ENCODE results near the gene TM6SF1.
"Not testable (repeated sequence)": the region's sequence is repeated elsewhere in the genome, so short reads cannot be mapped to it uniquely, and the experiment has no call there.

Gene TM6SF1

GRCh38 chr15:83085461-83085860, 22.0 kb upstream of the TM6SF1 start:
- H2AK5ac ChIP-seq (ENCODE audit: low read length); H3K9me3 ChIP-seq (ENCODE audit: insufficient read depth, low read depth, low read length); H3K27me3 ChIP-seq (ENCODE audit: insufficient read depth, low read length); H3K79me2 ChIP-seq (ENCODE audit: control insufficient read depth, insufficient read depth, low read length, poor library complexity); H3K4me2 ChIP-seq (ENCODE audit: low read length); H3K4ac ChIP-seq (ENCODE audit: low read depth, low read length); H4K8ac ChIP-seq (ENCODE audit: low read depth, low read length); H2BK12ac ChIP-seq (ENCODE audit: low read length); H2AFZ ChIP-seq (ENCODE audit: insufficient read depth, low read length, poor library complexity); DNase-seq; H2BK5ac ChIP-seq (ENCODE audit: low read depth, low read length, poor library complexity); H3K18ac ChIP-seq (ENCODE audit: low read length); H4K91ac ChIP-seq (ENCODE audit: low read depth, low read length); H3K79me1 ChIP-seq (ENCODE audit: low read length); H3K4me3 ChIP-seq (ENCODE audit: low read depth, low read length); H3K36me3 ChIP-seq (ENCODE audit: control insufficient read depth in 1 of 2, insufficient read depth in 2 of 2, low read length in 2 of 2); H3K23ac ChIP-seq (ENCODE audit: low read length); H4K12ac ChIP-seq (ENCODE audit: low read depth, low read length); H3K4me1 ChIP-seq (ENCODE audit: control insufficient read depth in 1 of 2, insufficient read depth in 2 of 2, low read length in 2 of 2); H3K14ac ChIP-seq (ENCODE audit: low read length); H3K9ac ChIP-seq (ENCODE audit: low read length); H3K27ac ChIP-seq (ENCODE audit: low read depth, low read length); H2BK120ac ChIP-seq (ENCODE audit: insufficient read depth, low read length, poor library complexity): not testable (repeated sequence)
- WGBS (ENCODE audit: extremely low coverage, insufficient coverage, insufficient read length): no CpG with 5 or more reads among the region's 3 CpGs

GRCh38 chr15:83085864-83086552, 21.4 kb upstream of the TM6SF1 start:
- H4K12ac ChIP-seq (ENCODE audit: low read depth, low read length); DNase-seq; H2AFZ ChIP-seq (ENCODE audit: insufficient read depth, low read length, poor library complexity); H3K23ac ChIP-seq (ENCODE audit: low read length); H3K14ac ChIP-seq (ENCODE audit: low read length); H3K9ac ChIP-seq (ENCODE audit: low read length); H3K27ac ChIP-seq (ENCODE audit: low read depth, low read length); H3K9me3 ChIP-seq (ENCODE audit: insufficient read depth, low read depth, low read length); H3K4me2 ChIP-seq (ENCODE audit: low read length); H4K91ac ChIP-seq (ENCODE audit: low read depth, low read length); H3K4me1 ChIP-seq (ENCODE audit: control insufficient read depth in 1 of 2, insufficient read depth in 2 of 2, low read length in 2 of 2); H3K4me3 ChIP-seq (ENCODE audit: low read depth, low read length); H3K36me3 ChIP-seq (ENCODE audit: control insufficient read depth in 1 of 2, insufficient read depth in 2 of 2, low read length in 2 of 2); H2AK5ac ChIP-seq (ENCODE audit: low read length); H3K4ac ChIP-seq (ENCODE audit: low read depth, low read length); H2BK120ac ChIP-seq (ENCODE audit: insufficient read depth, low read length, poor library complexity); H2BK5ac ChIP-seq (ENCODE audit: low read depth, low read length, poor library complexity); H3K79me2 ChIP-seq (ENCODE audit: control insufficient read depth, insufficient read depth, low read length, poor library complexity); H3K27me3 ChIP-seq (ENCODE audit: insufficient read depth, low read length); H3K18ac ChIP-seq (ENCODE audit: low read length); H3K79me1 ChIP-seq (ENCODE audit: low read length); H4K8ac ChIP-seq (ENCODE audit: low read depth, low read length); H2BK12ac ChIP-seq (ENCODE audit: low read length): not testable (repeated sequence)
- no CpG with 5 or more reads among the region's 8 CpGs for WGBS (ENCODE audit: extremely low coverage, insufficient coverage, insufficient read length)

GRCh38 chr15:83087576-83087975, 19.9 kb upstream of the TM6SF1 start:
- no peaks in the 10 kb centered on the region for H3K27me3 ChIP-seq (ENCODE audit: insufficient read depth, low read length)
- H3K14ac ChIP-seq (ENCODE audit: low read length): no peak overlapping the region
- peaks cover 4 to 6% of the 10 kb centered on the region in 2 experiments for H3K4me1 ChIP-seq (ENCODE audit: control insufficient read depth in 1 of 2, insufficient read depth in 2 of 2, low read length in 2 of 2)
- H3K23ac ChIP-seq (ENCODE audit: low read length): no peak overlapping the region
- no peak overlapping the region for H3K4ac ChIP-seq (ENCODE audit: low read depth, low read length)
- no peak overlapping the region for H3K9ac ChIP-seq (ENCODE audit: low read length)
- no CpG with 5 or more reads among the region's 2 CpGs for WGBS (ENCODE audit: extremely low coverage, insufficient coverage, insufficient read length)
- no peak overlapping the region for H4K12ac ChIP-seq (ENCODE audit: low read depth, low read length)
- H2BK12ac ChIP-seq (ENCODE audit: low read length): no peak overlapping the region
- no peaks in the 10 kb centered on the region for H3K36me3 ChIP-seq (ENCODE audit: control insufficient read depth in 1 of 2, insufficient read depth in 2 of 2, low read length in 2 of 2)
- H2AFZ ChIP-seq (ENCODE audit: insufficient read depth, low read length, poor library complexity): no peak overlapping the region
- H3K9me3 ChIP-seq (ENCODE audit: insufficient read depth, low read depth, low read length): no peaks in the 10 kb centered on the region
- no peak overlapping the region for H4K8ac ChIP-seq (ENCODE audit: low read depth, low read length)
- no peaks in the 10 kb centered on the region for H3K79me2 ChIP-seq (ENCODE audit: control insufficient read depth, insufficient read depth, low read length, poor library complexity)
- DNase-seq: no peak
- no peak overlapping the region for H3K27ac ChIP-seq (ENCODE audit: low read depth, low read length)
- H2BK5ac ChIP-seq (ENCODE audit: low read depth, low read length, poor library complexity): no peak overlapping the region
- no peaks in the 10 kb centered on the region for H3K79me1 ChIP-seq (ENCODE audit: low read length)
- H3K4me3 ChIP-seq (ENCODE audit: low read depth, low read length): no peak overlapping the region
- H2AK5ac ChIP-seq (ENCODE audit: low read length): no peak overlapping the region
- H3K18ac ChIP-seq (ENCODE audit: low read length): no peak overlapping the region
- H3K4me2 ChIP-seq (ENCODE audit: low read length): no peak overlapping the region
- H4K91ac ChIP-seq (ENCODE audit: low read depth, low read length): no peak overlapping the region
- no peak overlapping the region for H2BK120ac ChIP-seq (ENCODE audit: insufficient read depth, low read length, poor library complexity)

GRCh38 chr15:83088876-83089275, 18.6 kb upstream of the TM6SF1 start:
- Histone ChIP-seq H3K9ac (ENCODE audit: low read length) (no peak overlapping the region), H3K4ac (ENCODE audit: low read depth, low read length) (no peak overlapping the region), H3K14ac (ENCODE audit: low read length) (no peak overlapping the region), H2AFZ (ENCODE audit: insufficient read depth, low read length, poor library complexity) (no peak overlapping the region), H3K4me1 (ENCODE audit: control insufficient read depth in 1 of 2, insufficient read depth in 2 of 2, low read length in 2 of 2) (peaks cover 4 to 7% of the 10 kb centered on the region in 2 experiments), H2BK5ac (ENCODE audit: low read depth, low read length, poor library complexity) (no peak overlapping the region), H3K4me3 (ENCODE audit: low read depth, low read length) (no peak overlapping the region), H3K36me3 (ENCODE audit: control insufficient read depth in 1 of 2, insufficient read depth in 2 of 2, low read length in 2 of 2) (no peaks in the 10 kb centered on the region), H3K27me3 (ENCODE audit: insufficient read depth, low read length) (no peaks in the 10 kb centered on the region), H3K18ac (ENCODE audit: low read length) (no peak overlapping the region), H2BK12ac (ENCODE audit: low read length) (no peak overlapping the region), H3K27ac (ENCODE audit: low read depth, low read length) (no peak overlapping the region), H3K79me1 (ENCODE audit: low read length) (no peaks in the 10 kb centered on the region), H3K23ac (ENCODE audit: low read length) (no peak overlapping the region), H2AK5ac (ENCODE audit: low read length) (no peak overlapping the region), H4K91ac (ENCODE audit: low read depth, low read length) (no peak overlapping the region), H3K4me2 (ENCODE audit: low read length) (no peak overlapping the region), H3K9me3 (ENCODE audit: insufficient read depth, low read depth, low read length) (no peaks in the 10 kb centered on the region), H2BK120ac (ENCODE audit: insufficient read depth, low read length, poor library complexity) (no peak overlapping the region), H3K79me2 (ENCODE audit: control insufficient read depth, insufficient read depth, low read length, poor library complexity) (no peaks in the 10 kb centered on the region), H4K8ac (ENCODE audit: low read depth, low read length) (no peak overlapping the region), H4K12ac (ENCODE audit: low read depth, low read length) (no peak overlapping the region)
- no CpG with 5 or more reads among the region's 2 CpGs for WGBS (ENCODE audit: extremely low coverage, insufficient coverage, insufficient read length)
- peak; percentile 74 to 90 for DNase-seq

All from trophoblast cell (in vitro differentiated cells and primary cell).